NB4 (cell line): ENCODE results near the gene ORC4.

Experiments used
- POLR2A ChIP-seq: IDR thresholded peaks from 2 replicates; pipeline ENCODE4 v1.6.1; 2011; ENCODE audit warnings: mild to moderate bottlenecking; ENCODE audit not compliant: insufficient read length; ENCODE audit errors: extremely low read depth
- TF ChIP-seq, protein P1 (sequence below): IDR thresholded peaks from one replicate; pipeline ENCODE4 v1.5.1; 2012; ENCODE audit warnings: low read depth, low read length

- TF ChIP-seq, protein P1, sequence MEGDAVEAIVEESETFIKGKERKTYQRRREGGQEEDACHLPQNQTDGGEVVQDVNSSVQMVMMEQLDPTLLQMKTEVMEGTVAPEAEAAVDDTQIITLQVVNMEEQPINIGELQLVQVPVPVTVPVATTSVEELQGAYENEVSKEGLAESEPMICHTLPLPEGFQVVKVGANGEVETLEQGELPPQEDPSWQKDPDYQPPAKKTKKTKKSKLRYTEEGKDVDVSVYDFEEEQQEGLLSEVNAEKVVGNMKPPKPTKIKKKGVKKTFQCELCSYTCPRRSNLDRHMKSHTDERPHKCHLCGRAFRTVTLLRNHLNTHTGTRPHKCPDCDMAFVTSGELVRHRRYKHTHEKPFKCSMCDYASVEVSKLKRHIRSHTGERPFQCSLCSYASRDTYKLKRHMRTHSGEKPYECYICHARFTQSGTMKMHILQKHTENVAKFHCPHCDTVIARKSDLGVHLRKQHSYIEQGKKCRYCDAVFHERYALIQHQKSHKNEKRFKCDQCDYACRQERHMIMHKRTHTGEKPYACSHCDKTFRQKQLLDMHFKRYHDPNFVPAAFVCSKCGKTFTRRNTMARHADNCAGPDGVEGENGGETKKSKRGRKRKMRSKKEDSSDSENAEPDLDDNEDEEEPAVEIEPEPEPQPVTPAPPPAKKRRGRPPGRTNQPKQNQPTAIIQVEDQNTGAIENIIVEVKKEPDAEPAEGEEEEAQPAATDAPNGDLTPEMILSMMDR = no peak
- no peak for TF ChIP-seq POLR2A
Measured at GRCh38 chr2:147996828-147997227, 23.7 kb downstream of the ORC4 start.
